Iris pigment epithelial cell (primary cell): ENCODE data around the gene TVP23B.
"Not testable (repeated sequence)": the region's sequence is repeated elsewhere in the genome, so short reads cannot be mapped to it uniquely, and the experiment has no call there.

Experiments
- DNase-seq: peaks from one replicate; pipeline ENCODE4 v3.0.0-alpha.2; 2011; ENCODE audit warnings: low read depth

Gene TVP23B

GRCh38 chr17:18791402-18791801, 10.4 kb downstream of the TVP23B start:
- DNase-seq = not testable (repeated sequence)

- DNase-seq = not testable (repeated sequence)
Measured at GRCh38 chr17:18794841-18795240, 13.9 kb downstream of the TVP23B start.

DNA sequence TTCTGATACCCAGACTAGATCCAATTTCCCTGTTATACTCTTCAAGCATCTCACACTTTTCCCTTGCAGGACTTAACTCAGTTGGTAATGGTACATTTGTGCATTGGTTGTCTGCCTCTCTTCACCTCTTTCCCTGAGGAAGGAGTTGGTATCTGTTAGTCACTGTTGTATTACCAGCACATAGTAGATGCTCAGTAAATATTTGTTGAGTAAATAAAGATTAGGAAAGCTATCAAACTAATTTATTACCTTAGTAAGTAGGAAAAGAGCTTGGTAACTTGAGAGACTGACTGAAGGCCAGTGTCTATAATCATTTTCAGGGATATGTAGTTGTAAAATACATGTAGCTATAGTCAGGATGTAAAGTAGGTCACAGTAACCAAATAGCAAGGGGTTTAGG, 15.9 kb downstream of the TVP23B start:
- DNase-seq = not testable (repeated sequence)

DNA sequence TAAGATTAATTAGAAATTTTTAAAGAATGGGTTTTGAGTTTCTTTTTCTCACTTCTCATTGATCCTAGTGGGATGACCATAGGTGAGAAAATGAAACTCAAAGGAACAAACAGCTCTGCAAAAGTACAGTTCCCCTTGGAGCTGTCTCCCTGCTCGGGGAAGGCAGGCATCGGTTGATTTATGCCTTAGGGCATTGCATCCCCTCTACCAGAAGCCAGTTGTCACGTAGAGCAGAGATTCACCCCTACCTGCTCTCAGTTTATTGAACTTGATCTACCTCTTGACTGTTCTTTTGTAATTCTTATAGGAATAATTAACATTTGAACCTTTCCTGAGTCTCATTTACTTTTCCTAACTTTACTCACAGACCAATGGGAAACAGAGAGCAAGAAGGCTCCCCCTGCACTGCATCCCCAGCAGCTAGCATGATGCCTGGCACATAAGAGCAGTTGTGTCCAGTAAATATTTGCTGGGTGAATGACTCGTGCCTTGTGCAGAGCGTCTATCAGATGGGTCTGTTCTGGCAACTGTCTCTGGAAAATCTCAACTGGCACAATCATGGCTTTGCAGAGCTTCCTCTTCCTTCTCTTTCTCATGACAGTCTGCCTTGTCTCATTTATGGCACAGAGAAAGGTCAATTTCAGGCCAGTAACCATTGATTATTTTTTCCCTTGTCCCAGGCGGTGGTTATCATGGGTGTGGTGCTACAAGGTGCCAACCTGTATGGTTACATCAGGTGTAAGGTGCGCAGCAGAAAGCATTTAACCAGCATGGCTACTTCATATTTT, 22.7 kb downstream of the TVP23B start:
- DNase-seq = not testable (repeated sequence)

DNA sequence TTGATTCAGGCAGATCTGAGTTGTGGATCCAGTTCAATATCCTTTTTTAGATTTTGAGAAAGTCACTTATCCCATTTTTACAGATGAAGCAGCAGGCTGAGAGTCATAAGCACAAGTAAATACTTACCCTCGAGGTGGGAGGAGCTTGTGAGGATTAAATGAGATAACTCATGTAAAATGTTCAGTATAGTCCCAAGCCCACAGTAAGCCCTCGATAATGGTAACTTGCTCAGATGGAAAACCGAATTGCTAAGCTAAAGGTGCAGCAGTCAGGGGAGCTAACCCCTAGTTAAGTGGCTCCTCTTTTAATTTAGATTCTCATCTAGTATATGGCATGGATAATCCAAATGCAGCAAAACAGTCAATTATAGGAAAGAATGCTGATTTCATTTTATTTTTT, 34.9 kb downstream of the TVP23B start:
- DNase-seq = not testable (repeated sequence)

- peak; percentile 82 for DNase-seq
Measured at GRCh38 chr17:18816489-18817371, 35.7 kb downstream of the TVP23B start.

DNA sequence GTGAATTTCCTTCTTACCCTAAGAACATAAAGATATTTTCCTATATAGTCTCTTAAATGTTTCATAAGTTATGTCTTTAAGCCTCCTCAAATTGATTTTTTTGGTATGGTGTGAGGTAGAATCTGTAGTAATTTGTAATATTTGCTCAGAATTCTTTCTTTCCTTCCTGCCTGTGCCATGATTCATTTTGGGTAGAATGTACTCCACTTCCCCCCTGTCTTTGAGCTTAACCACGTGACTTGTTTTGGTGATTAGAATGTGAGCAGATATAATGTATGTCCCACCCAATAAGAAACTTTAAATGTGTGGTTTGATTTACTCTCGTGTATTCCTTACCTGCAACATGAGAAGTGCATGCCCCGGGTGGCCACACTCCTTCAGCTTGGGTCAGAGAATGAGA, 40.4 kb downstream of the TVP23B start:
- peak; percentile 10 for DNase-seq

GRCh38 chr17:18827613-18828012, 46.6 kb downstream of the TVP23B start:
- DNase-seq = not testable (repeated sequence)

- DNase-seq = no peak
Measured at GRCh38 chr17:18848501-18848900, 67.5 kb downstream of the TVP23B start.

DNA sequence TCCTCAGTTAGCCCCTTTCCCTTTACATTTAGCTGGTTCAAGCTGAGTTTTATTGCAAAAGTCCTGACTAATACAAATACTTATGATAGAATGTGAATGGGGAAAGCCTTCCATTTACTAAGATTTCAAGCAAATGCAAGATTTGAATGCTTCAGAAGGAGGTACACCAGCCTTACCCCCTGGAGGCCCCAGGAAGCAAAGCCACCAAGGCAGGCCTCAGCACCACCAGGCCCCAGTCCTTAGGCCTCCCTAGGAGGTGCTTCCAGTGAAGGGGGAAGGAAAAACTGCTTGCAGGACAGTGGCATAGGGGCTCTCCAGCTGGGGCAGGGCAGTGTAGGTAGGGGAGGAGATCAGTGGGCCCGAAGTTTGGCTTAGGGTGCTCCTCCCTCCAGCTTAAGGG, 69.7 kb downstream of the TVP23B start:
- DNase-seq = no peak

- DNase-seq = no peak
Measured at GRCh38 chr17:18851201-18851600, 70.2 kb downstream of the TVP23B start.

- no peak for DNase-seq
Measured at GRCh38 chr17:18854956-18855355, 74.0 kb downstream of the TVP23B start.

GRCh38 chr17:18855831-18856569, 75.0 kb downstream of the TVP23B start:
- DNase-seq = peak; percentile 96
